HL-60/S4 (cell line): ENCODE measurements around the gene SERPINB5.
"Not testable (repeated sequence)": the region's sequence is repeated elsewhere in the genome, so short reads cannot be mapped to it uniquely, and the experiment has no call there.

ENCODE experiments used
- in situ Hi-C: fragments of 300-500 bp; cut with MboI; formaldehyde crosslinking; loops from 2 replicates; pipeline ENCODE4 v1.14.3; 2022; ENCODE audit warnings: low sequenced_read_pairs

Gene SERPINB5

GRCh38 chr18:63476668-63477067 lies at the start of gene SERPINB5:
SERPINB5 (plus strand) TSS chr18:63476958; CDS start chr18:63484429, 7,471 bp downstream.
- in situ Hi-C loops, result no loop called here

GRCh38 chr18:63427558-63427957 lies 49.2 kb upstream of the SERPINB5 start:
- in situ Hi-C loops, result no loop called here

- in situ Hi-C loops, result loop anchor here (10.0 kb wide), 1 partner anchor 416 kb away; no protein-coding TSS in a partner anchor
Observed at GRCh38 chr18:63430526-63430925, 46.2 kb upstream of the SERPINB5 start.

- in situ Hi-C loops, result loop anchor here (10.0 kb wide), 1 partner anchor 416 kb away; no protein-coding TSS in a partner anchor
Observed at GRCh38 chr18:63431180-63431579, 45.6 kb upstream of the SERPINB5 start.

- in situ Hi-C loops, result loop anchor here (10.0 kb wide), 1 partner anchor 419 kb away; no protein-coding TSS in a partner anchor
Observed at GRCh38 chr18:63433334-63433866, 43.4 kb upstream of the SERPINB5 start.

GRCh38 chr18:63438181-63438580 lies 38.6 kb upstream of the SERPINB5 start:
- in situ Hi-C loops, result loop anchor here (10.0 kb wide), 1 partner anchor 423 kb away; no protein-coding TSS in a partner anchor

GRCh38 chr18:63439334-63439733 lies 37.4 kb upstream of the SERPINB5 start:
- in situ Hi-C loops, result loop anchor here (10.0 kb wide), 1 partner anchor 425 kb away; no protein-coding TSS in a partner anchor

- in situ Hi-C loops, result no loop called here
Observed at GRCh38 chr18:63440219-63440618, 36.5 kb upstream of the SERPINB5 start.

GRCh38 chr18:63440881-63441280 lies 35.9 kb upstream of the SERPINB5 start:
- in situ Hi-C loops, result no loop called here

GRCh38 chr18:63443829-63444228 lies 32.9 kb upstream of the SERPINB5 start:
- in situ Hi-C loops, result no loop called here

- in situ Hi-C loops, result no loop called here
Observed at GRCh38 chr18:63444580-63444979, 32.2 kb upstream of the SERPINB5 start.

GRCh38 chr18:63445037-63445436 lies 31.7 kb upstream of the SERPINB5 start:
- in situ Hi-C loops, result no loop called here

GRCh38 chr18:63446266-63446665 lies 30.5 kb upstream of the SERPINB5 start:
- in situ Hi-C loops, result no loop called here

- in situ Hi-C loops, result no loop called here
Observed at GRCh38 chr18:63447066-63447465, 29.7 kb upstream of the SERPINB5 start.

- in situ Hi-C loops, result no loop called here
Observed at GRCh38 chr18:63449426-63449825, 27.3 kb upstream of the SERPINB5 start.

- in situ Hi-C loops, result no loop called here
Observed at GRCh38 chr18:63451799-63452660, 24.7 kb upstream of the SERPINB5 start.

- in situ Hi-C loops, result not testable (repeated sequence)
Observed at GRCh38 chr18:63452751-63453150, 24.0 kb upstream of the SERPINB5 start.

GRCh38 chr18:63454497-63454896 lies 22.3 kb upstream of the SERPINB5 start:
- in situ Hi-C loops, result no loop called here

GRCh38 chr18:63457977-63458376 lies 18.8 kb upstream of the SERPINB5 start:
- in situ Hi-C loops, result no loop called here

- in situ Hi-C loops, result no loop called here
Observed at GRCh38 chr18:63460414-63460813, 16.3 kb upstream of the SERPINB5 start.

- in situ Hi-C loops, result no loop called here
Observed at GRCh38 chr18:63464434-63464833, 12.3 kb upstream of the SERPINB5 start.

GRCh38 chr18:63465059-63465458 lies 11.7 kb upstream of the SERPINB5 start:
- in situ Hi-C loops, result no loop called here
